Activated gamma-delta T cell (primary cell): ENCODE data around the gene CLDN24.

ENCODE experiments used
- DNase-seq: peaks from one replicate; lab custom pipeline; 2025; lab: John Stamatoyannopoulos, UW
- total RNA-seq, 2 donors: gene quantifications; one replicate each; lab custom pipeline; 2026; lab: John Stamatoyannopoulos, UW

Gene CLDN24
- total RNA-seq, result 0 reads per million in 2 donors

DNA sequence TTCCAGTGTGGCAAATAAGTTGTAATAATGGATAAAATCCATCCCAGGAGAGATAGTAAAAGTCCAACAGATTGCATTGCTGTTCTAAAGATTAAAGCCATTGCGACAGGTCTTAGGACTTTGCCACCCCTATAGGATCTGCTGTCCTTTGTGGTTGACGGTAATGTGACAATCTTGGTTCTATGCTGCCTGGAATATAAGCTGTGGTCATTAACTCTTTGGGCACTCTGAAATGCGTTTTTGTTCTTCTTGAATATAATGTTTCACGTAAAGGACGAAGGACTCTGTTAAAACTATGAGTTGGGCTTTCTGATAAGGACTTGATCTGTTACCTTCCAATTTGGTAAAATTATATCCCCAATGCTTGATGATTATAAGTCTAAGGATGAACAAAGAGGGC lies at the start of gene CLDN24:
Gene CLDN24, minus strand, starts transcription at position 101 of the 400 bp plus-strand sequence. Its CDS starts 0 bp downstream, at position 101.
- no peak for DNase-seq

- DNase-seq, result no peak
Observed at GRCh38 chr4:183370786-183371185, 48.6 kb upstream of the CLDN24 start.

DNA sequence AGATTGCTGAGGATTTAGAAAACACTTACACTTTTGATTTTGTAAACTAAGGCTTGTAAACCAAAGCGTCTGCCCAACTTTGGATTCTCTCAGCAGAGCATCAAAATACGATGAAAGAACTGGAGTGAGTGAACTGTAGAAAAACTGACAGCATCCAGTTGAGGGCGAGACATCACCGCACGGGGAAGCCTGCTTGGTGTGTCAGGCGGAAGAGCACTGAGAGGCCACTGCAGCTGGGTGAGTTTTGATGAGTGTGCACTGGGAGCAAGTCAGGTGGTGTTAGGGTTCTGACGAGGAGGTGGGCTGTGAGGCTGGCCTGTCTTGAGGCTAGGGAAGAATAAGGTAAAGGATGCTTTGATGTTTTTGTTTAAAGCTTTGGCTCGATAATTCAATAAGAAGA lies 46.8 kb upstream of the CLDN24 start:
- no peak for DNase-seq

- no peak for DNase-seq
Observed at GRCh38 chr4:183366206-183366835, 44.1 kb upstream of the CLDN24 start.

- DNase-seq, result no peak
Observed at GRCh38 chr4:183364025-183364424, 41.8 kb upstream of the CLDN24 start.

- DNase-seq, result no peak
Observed at GRCh38 chr4:183362916-183363542, 40.8 kb upstream of the CLDN24 start.

- no peak for DNase-seq
Observed at GRCh38 chr4:183362036-183362435, 39.8 kb upstream of the CLDN24 start.

DNA sequence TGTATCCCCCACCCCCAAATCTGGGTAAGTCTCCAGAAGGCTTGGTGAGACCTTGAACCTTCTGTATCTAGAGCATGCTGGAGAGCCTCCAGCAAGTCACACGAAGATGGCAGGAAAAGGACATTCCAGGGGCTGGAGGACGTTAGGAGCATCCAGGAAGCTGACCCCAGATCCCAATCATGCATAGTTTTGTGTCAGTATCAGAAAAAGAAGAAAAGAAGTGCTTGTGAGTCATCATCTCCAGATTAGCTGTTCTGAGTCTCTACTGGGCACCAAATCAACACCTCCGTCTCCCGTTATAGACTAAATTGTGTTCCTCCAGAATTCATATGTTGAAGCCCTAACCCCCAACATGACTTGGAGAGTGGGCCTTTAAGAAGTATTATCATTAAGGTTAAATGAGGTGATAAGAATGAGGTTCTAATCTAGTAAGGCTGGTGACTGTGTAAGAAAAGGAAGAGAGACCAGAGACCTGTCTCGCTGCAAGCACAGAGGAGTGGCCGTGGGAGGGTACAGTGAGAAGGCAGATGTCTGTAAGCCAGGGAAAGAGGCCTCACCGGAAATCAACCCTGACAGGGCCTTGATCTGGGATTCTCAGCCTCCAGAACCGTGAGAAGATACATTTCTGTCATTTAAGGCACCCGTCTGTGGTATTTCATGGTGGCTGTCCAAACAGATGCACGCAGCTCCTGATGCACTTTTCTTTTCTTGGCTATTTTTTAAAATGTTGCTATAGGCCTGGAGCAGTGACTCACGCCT lies 38.1 kb upstream of the CLDN24 start:
- no peak for DNase-seq

GRCh38 chr4:183358215-183358755 lies 36.1 kb upstream of the CLDN24 start:
- no peak for DNase-seq

- DNase-seq, result no peak
Observed at GRCh38 chr4:183356931-183357675, 34.9 kb upstream of the CLDN24 start.

- no peak for DNase-seq
Observed at GRCh38 chr4:183356173-183356830, 34.1 kb upstream of the CLDN24 start.

- DNase-seq, result no peak
Observed at GRCh38 chr4:183355405-183355804, 33.2 kb upstream of the CLDN24 start.

DNA sequence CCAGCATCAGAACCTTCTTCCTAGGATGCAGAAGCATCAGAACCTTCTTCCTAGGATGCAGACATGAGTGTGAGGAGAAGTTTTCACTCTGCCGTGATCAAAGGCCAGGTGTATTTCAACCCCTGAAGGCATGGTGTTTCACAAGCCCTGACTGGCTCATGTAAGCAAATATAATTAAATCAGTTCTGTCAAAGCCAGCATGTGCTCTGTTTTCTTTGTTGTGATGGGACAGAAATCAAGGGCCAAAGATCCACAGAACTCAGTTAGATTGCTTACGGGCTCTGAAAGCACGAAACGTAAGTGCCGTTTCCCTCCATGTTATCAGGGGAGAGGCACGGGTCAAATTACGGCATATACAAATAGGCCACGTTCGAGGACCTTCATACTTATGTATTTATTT lies 32.0 kb upstream of the CLDN24 start:
- no peak for DNase-seq

DNA sequence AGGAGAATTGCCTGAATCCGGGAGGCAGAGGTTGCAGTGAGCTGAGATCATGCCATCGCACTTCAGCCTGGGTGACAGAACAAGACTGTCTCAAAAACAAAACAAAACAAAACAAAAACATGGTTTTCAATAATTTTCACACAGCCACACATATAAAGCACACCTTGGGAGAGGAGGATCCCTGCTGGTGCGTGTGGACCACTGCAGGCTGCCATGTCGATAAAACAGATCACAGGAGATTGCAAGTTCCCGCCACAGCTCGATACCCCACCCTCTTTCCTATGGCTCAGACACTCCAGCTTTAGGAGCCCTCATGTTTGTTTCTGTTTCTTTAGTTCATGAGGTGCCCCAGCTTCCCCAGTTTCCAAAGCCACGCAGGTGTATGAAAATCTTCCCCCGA lies 31.3 kb upstream of the CLDN24 start:
- DNase-seq, result no peak

- no peak for DNase-seq
Observed at GRCh38 chr4:183352546-183352945, 30.3 kb upstream of the CLDN24 start.

DNA sequence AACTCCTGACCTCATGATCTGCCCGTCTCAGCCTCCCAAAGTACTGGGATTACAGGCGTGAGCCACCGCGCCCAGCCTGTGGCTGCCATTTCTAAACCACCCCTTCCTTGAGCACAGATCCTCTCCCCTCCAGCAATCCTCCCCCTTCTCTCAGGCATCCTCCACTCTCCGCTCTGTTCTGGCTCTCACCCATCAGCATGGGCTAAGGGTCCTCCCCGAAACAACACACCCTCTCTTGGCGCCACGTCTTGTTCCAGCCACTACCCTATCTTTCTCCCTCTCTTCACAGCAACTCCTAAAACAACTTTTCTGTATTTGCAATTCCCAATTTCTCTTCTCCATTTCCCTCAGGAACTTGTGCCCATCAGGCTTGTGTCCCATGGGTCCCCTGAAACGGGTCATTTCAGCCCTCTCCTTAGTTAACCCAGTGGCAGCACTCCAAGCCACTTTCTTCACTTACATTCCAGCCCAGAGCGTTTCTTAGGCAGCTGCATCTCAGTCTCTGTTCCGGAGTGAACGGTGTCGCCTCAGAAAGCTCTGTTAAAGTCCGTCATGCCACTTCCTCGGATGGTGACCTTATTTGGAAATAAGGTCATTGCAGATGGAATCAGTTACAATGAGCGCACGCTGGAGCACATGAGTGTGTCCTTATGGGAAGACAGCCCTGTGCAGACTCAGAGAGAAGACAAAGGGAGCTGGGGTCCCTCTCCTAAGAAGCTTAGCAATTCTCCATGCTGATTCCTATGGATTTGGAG lies 28.3 kb upstream of the CLDN24 start:
- no peak for DNase-seq

DNA sequence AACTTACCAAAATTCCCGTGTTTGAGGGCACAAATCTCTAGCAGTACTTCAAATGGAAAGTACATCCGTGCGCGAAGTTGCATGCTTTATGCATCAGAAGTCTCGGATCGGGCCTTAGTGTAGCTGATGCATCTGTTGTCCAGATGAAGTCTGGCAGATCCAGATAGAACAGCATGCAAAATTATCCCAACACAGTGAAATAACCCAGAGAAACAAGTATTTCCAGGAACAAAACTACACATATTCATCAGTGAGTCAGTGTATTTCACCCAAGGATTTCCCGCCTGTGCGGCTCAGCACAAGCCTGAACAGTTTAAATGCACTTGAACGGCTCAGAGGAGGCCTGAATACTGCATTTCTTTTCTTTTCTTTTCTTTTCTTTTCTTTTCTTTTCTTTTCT lies 27.4 kb upstream of the CLDN24 start:
- DNase-seq, result no peak

DNA sequence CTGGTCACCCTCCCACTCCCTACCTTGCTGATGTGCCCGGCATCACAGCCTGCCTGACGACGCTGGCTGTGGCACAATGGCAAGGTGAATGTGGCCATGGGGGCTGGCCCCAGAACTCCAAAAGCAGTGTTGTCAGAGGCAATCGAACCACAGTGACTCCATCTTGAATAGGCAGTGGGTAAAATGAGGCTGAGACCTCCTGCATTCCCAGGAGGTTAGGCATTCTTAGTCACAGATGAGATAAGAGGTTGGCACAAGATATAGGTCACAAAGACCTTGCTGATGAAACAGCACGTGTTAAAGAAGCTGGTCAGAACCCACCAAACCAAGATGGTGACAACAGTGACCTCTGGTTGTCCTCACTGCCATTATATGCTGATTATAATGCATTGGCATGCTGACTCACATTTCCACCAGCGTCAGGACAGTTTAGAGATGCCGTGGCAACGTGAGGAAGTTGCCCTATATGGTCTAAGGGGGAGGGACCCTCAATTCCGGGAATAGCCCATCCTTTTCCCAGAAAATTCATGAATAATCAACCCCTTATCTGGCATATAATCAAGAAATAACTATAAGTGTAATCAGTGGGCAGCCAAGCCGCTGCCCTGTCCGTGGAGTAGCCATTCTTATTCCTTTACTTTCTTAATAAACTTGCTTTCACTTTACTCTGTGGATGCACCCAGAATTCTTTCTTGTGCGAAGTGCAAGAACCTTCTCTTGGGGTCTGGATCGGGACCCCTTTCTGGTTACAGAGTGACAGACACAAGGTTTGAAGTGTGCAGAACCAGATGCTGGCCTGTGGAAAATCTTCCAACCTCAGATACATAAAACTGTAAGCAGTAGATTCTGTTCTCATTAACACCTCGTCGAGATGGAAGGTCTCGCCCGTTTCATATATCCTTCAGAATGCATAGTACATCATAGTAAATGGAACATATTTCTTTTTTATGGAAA lies 26.8 kb upstream of the CLDN24 start:
- no peak for DNase-seq

DNA sequence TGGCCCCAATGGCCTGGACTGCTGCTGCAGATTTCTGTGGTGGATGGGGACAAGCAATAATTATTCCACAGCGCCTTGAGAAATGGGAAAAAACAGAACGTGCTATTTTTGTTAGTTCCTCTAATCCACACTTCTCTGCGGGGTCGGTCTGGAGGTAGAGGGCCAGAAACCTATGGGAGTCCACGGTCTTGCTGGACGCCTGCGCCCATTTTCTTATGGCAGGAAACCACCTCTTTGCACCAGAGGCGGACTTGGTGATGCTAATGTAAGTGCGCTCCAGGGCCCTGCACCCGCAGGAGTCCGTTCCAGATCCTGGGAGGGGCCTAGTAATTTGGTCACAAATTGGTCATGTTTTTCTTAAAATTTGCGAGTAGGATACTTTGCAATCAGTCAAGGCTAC lies 25.9 kb upstream of the CLDN24 start:
- no peak for DNase-seq

DNA sequence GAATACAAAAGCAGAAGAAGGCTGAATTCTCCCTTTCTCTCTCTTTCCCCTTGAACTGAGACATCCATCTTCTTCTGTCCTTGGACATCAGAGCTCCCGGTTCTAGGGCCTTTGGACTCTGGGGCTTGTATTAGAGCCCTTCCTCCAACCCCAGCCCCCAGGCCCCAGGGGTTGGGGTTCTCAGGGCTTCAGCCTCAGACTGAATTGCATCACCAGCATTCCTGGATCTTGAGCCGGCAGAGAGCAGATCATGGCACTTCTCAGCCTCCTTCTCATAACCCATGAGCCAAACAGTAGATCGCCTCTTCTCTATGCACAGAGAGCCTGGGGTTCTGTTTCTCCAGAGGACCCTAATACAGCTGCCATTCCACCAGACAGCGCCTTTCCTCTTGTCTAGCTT lies 25.3 kb upstream of the CLDN24 start:
- DNase-seq, result no peak
